ENCODE measurements around the gene UBE2G2.

Gene UBE2G2

GRCh38 chr21:44734026-44734745 is 67.4 kb downstream of the UBE2G2 start:
- Histone ChIP-seq H3K4me1 (ENCODE audit: control insufficient read depth, insufficient read depth, low read length) (no peaks in the 10 kb centered on the region), H3K27ac (ENCODE audit: low read length) (no peak overlapping the region), H3K9me3 (ENCODE audit: control insufficient read depth in 2 of 2, low read length in 2 of 2) (peaks cover 12 to 34% of the 10 kb centered on the region in 2 donors), H3K4me3 (ENCODE audit: low read length in 2 of 2) (no peak overlapping the region), H3K36me3 (ENCODE audit: control insufficient read depth in 2 of 2, insufficient read depth in 2 of 2, low read length in 2 of 2) (no peaks in the 10 kb centered on the region), H3K27me3 (ENCODE audit: control insufficient read depth in 1 of 2, insufficient read depth in 2 of 2, low read length in 2 of 2) (peaks cover 3 to 8% of the 10 kb centered on the region in 2 donors), H3K9ac (ENCODE audit: low read length in 2 of 2) (no peak overlapping the region)

GRCh38 chr21:44732956-44733355 is 68.7 kb downstream of the UBE2G2 start:
- H3K9ac ChIP-seq (ENCODE audit: low read length in 2 of 2): no peak overlapping the region
- no peak overlapping the region for H3K4me3 ChIP-seq (ENCODE audit: low read length in 2 of 2)
- peaks cover 7 to 22% of the 10 kb centered on the region in 2 donors for H3K9me3 ChIP-seq (ENCODE audit: control insufficient read depth in 2 of 2, low read length in 2 of 2)
- H3K36me3 ChIP-seq (ENCODE audit: control insufficient read depth in 2 of 2, insufficient read depth in 2 of 2, low read length in 2 of 2): no peaks in the 10 kb centered on the region
- peaks cover 3 to 8% of the 10 kb centered on the region in 2 donors for H3K27me3 ChIP-seq (ENCODE audit: control insufficient read depth in 1 of 2, insufficient read depth in 2 of 2, low read length in 2 of 2)
- H3K27ac ChIP-seq (ENCODE audit: low read length): no peak overlapping the region
- no peaks in the 10 kb centered on the region for H3K4me1 ChIP-seq (ENCODE audit: control insufficient read depth, insufficient read depth, low read length)

GRCh38 chr21:44732263-44732662 is 69.4 kb downstream of the UBE2G2 start:
- Histone ChIP-seq H3K4me1 (ENCODE audit: control insufficient read depth, insufficient read depth, low read length) (no peaks in the 10 kb centered on the region), H3K9me3 (ENCODE audit: control insufficient read depth in 2 of 2, low read length in 2 of 2) (peaks cover under 1 to 15% of the 10 kb centered on the region in 2 donors), H3K4me3 (ENCODE audit: low read length in 2 of 2) (no peak overlapping the region), H3K9ac (ENCODE audit: low read length in 2 of 2) (no peak overlapping the region), H3K27ac (ENCODE audit: low read length) (no peak overlapping the region), H3K27me3 (ENCODE audit: control insufficient read depth in 1 of 2, insufficient read depth in 2 of 2, low read length in 2 of 2) (peaks cover 3 to 9% of the 10 kb centered on the region in 2 donors), H3K36me3 (ENCODE audit: control insufficient read depth in 2 of 2, insufficient read depth in 2 of 2, low read length in 2 of 2) (no peaks in the 10 kb centered on the region)

- no peak overlapping the region for H3K27ac ChIP-seq (ENCODE audit: low read length)
- H3K9ac ChIP-seq (ENCODE audit: low read length in 2 of 2): no peak overlapping the region
- H3K4me1 ChIP-seq (ENCODE audit: control insufficient read depth, insufficient read depth, low read length): no peaks in the 10 kb centered on the region
- H3K4me3 ChIP-seq (ENCODE audit: low read length in 2 of 2): no peak overlapping the region
- H3K9me3 ChIP-seq (ENCODE audit: control insufficient read depth in 2 of 2, low read length in 2 of 2): peaks cover 0 to 6% of the 10 kb centered on the region in 2 donors
- H3K27me3 ChIP-seq (ENCODE audit: control insufficient read depth in 1 of 2, insufficient read depth in 2 of 2, low read length in 2 of 2): peaks cover 4 to 6% of the 10 kb centered on the region in 2 donors
- no peaks in the 10 kb centered on the region for H3K36me3 ChIP-seq (ENCODE audit: control insufficient read depth in 2 of 2, insufficient read depth in 2 of 2, low read length in 2 of 2)
Measured at GRCh38 chr21:44730951-44731579, 70.6 kb downstream of the UBE2G2 start.

GRCh38 chr21:44730028-44730395 is 71.6 kb downstream of the UBE2G2 start:
- Histone ChIP-seq H3K4me1 (ENCODE audit: control insufficient read depth, insufficient read depth, low read length) (no peaks in the 10 kb centered on the region), H3K4me3 (ENCODE audit: low read length in 2 of 2) (no peak overlapping the region), H3K27ac (ENCODE audit: low read length) (no peak overlapping the region), H3K9me3 (ENCODE audit: control insufficient read depth in 2 of 2, low read length in 2 of 2) (no peaks in the 10 kb centered on the region), H3K27me3 (ENCODE audit: control insufficient read depth in 1 of 2, insufficient read depth in 2 of 2, low read length in 2 of 2) (peaks cover 6 to 8% of the 10 kb centered on the region in 2 donors), H3K9ac (ENCODE audit: low read length in 2 of 2) (no peak overlapping the region), H3K36me3 (ENCODE audit: control insufficient read depth in 2 of 2, insufficient read depth in 2 of 2, low read length in 2 of 2) (no peaks in the 10 kb centered on the region)

- H3K4me1 ChIP-seq (ENCODE audit: control insufficient read depth, insufficient read depth, low read length): no peaks in the 10 kb centered on the region
- no peaks in the 10 kb centered on the region for H3K36me3 ChIP-seq (ENCODE audit: control insufficient read depth in 2 of 2, insufficient read depth in 2 of 2, low read length in 2 of 2)
- no peak overlapping the region for H3K9ac ChIP-seq (ENCODE audit: low read length in 2 of 2)
- peaks cover 8 to 11% of the 10 kb centered on the region in 2 donors for H3K27me3 ChIP-seq (ENCODE audit: control insufficient read depth in 1 of 2, insufficient read depth in 2 of 2, low read length in 2 of 2)
- no peaks in the 10 kb centered on the region for H3K9me3 ChIP-seq (ENCODE audit: control insufficient read depth in 2 of 2, low read length in 2 of 2)
- H3K27ac ChIP-seq (ENCODE audit: low read length): no peak overlapping the region
- H3K4me3 ChIP-seq (ENCODE audit: low read length in 2 of 2): no peak overlapping the region
Measured at GRCh38 chr21:44729336-44730027, 72.1 kb downstream of the UBE2G2 start.

- Histone ChIP-seq H3K4me1 (ENCODE audit: control insufficient read depth, insufficient read depth, low read length) (peaks cover under 1% of the 10 kb centered on the region), H3K9ac (ENCODE audit: low read length in 2 of 2) (no peak overlapping the region), H3K4me3 (ENCODE audit: low read length in 2 of 2) (no peak overlapping the region), H3K36me3 (ENCODE audit: control insufficient read depth in 2 of 2, insufficient read depth in 2 of 2, low read length in 2 of 2) (no peaks in the 10 kb centered on the region), H3K9me3 (ENCODE audit: control insufficient read depth in 2 of 2, low read length in 2 of 2) (no peaks in the 10 kb centered on the region), H3K27ac (ENCODE audit: low read length) (no peak overlapping the region), H3K27me3 (ENCODE audit: control insufficient read depth in 1 of 2, insufficient read depth in 2 of 2, low read length in 2 of 2) (peaks cover 15 to 16% of the 10 kb centered on the region in 2 donors)
Measured at GRCh38 chr21:44728716-44729115, 72.9 kb downstream of the UBE2G2 start.

GRCh38 chr21:44727757-44728156 is 73.9 kb downstream of the UBE2G2 start:
- Histone ChIP-seq H3K27me3 (ENCODE audit: control insufficient read depth in 1 of 2, insufficient read depth in 2 of 2, low read length in 2 of 2) (peaks cover 23 to 24% of the 10 kb centered on the region in 2 donors), H3K27ac (ENCODE audit: low read length) (no peak overlapping the region), H3K9ac (ENCODE audit: low read length in 2 of 2) (no peak overlapping the region), H3K4me1 (ENCODE audit: control insufficient read depth, insufficient read depth, low read length) (peaks cover 3% of the 10 kb centered on the region), H3K9me3 (ENCODE audit: control insufficient read depth in 2 of 2, low read length in 2 of 2) (no peaks in the 10 kb centered on the region), H3K36me3 (ENCODE audit: control insufficient read depth in 2 of 2, insufficient read depth in 2 of 2, low read length in 2 of 2) (no peaks in the 10 kb centered on the region), H3K4me3 (ENCODE audit: low read length in 2 of 2) (no peak overlapping the region)

GRCh38 chr21:44727321-44727720 is 74.3 kb downstream of the UBE2G2 start:
- Histone ChIP-seq H3K27ac (ENCODE audit: low read length) (no peak overlapping the region), H3K4me3 (ENCODE audit: low read length in 2 of 2) (no peak overlapping the region), H3K4me1 (ENCODE audit: control insufficient read depth, insufficient read depth, low read length) (peaks cover 3% of the 10 kb centered on the region), H3K36me3 (ENCODE audit: control insufficient read depth in 2 of 2, insufficient read depth in 2 of 2, low read length in 2 of 2) (no peaks in the 10 kb centered on the region), H3K9ac (ENCODE audit: low read length in 2 of 2) (no peak overlapping the region), H3K9me3 (ENCODE audit: control insufficient read depth in 2 of 2, low read length in 2 of 2) (no peaks in the 10 kb centered on the region), H3K27me3 (ENCODE audit: control insufficient read depth in 1 of 2, insufficient read depth in 2 of 2, low read length in 2 of 2) (peaks cover 26 to 28% of the 10 kb centered on the region in 2 donors)

- Histone ChIP-seq H3K27me3 (ENCODE audit: control insufficient read depth in 1 of 2, insufficient read depth in 2 of 2, low read length in 2 of 2) (peaks cover 26% of the 10 kb centered on the region in 2 donors), H3K27ac (ENCODE audit: low read length) (no peak overlapping the region), H3K4me3 (ENCODE audit: low read length in 2 of 2) (no peak overlapping the region), H3K9ac (ENCODE audit: low read length in 2 of 2) (no peak overlapping the region), H3K36me3 (ENCODE audit: control insufficient read depth in 2 of 2, insufficient read depth in 2 of 2, low read length in 2 of 2) (no peaks in the 10 kb centered on the region), H3K9me3 (ENCODE audit: control insufficient read depth in 2 of 2, low read length in 2 of 2) (no peaks in the 10 kb centered on the region), H3K4me1 (ENCODE audit: control insufficient read depth, insufficient read depth, low read length) (peaks cover 3% of the 10 kb centered on the region)
Measured at GRCh38 chr21:44726826-44727225, 74.8 kb downstream of the UBE2G2 start.

Data from stomach smooth muscle (tissue), 2 donors.